HepG2 (cell line): ENCODE results near the gene C2orf15. TPM values are rescaled to one million over a fixed set of nuclear protein-coding genes. Genes with fewer than 3 reads are reported as not detected.

Experiments used
- ATAC-seq: fragments of 200-7000 bp; cut with Tn5 transposase; 3 replicates; pipeline ENCODE4 v1.9.1; 2020; ENCODE audit warnings: mild to moderate bottlenecking, moderate library complexity
- BruUV-seq: library from RNA; stranded (reverse); fragments of 400-500 nt; replicated peaks from 2 replicates; lab custom pipeline; 2021; lab: Mats Ljungman, UMichigan
- CTCF ChIA-PET: fragments of 300-600 bp; formaldehyde crosslinking; extraction: SDS; loops from one replicate; lab custom pipeline; 2021; ENCODE audit warnings: low total read pairs, inconsistent platforms, low intra/inter-chr PET ratio; lab: Yijun Ruan, JAX
- POLR2A ChIA-PET: fragments of 350-600 bp; sonication (Branson Sonifier 250); formaldehyde crosslinking; loops from one replicate; lab custom pipeline; 2020; ENCODE audit warnings: antibody characterized with exemption, inconsistent platforms; lab: Yijun Ruan, JAX
- DNase-seq: peaks from one replicate; pipeline ENCODE4 v3.0.0-alpha.2; 2015; ENCODE audit warnings: low spot score
- FAIRE-seq: peaks from 3 replicates; lab custom pipeline; 2011; peaks lifted over from hg19 to GRCh38; lab: Jason Lieb, UNC
- H2AFZ ChIP-seq: one replicate; pipeline ENCODE4 v1.6.1; 2011; ENCODE audit warnings: low read length, inconsistent platforms
- H3K27ac ChIP-seq: fragments of 300-600 bp; 3 replicates; pipeline ENCODE4 v1.8.0; 2011; ENCODE audit warnings: mixed run types, mild to moderate bottlenecking, mixed read lengths, low read length, inconsistent platforms; ENCODE audit not compliant: insufficient read depth; ENCODE audit errors: extremely low read length
- H3K27me3 ChIP-seq, 2 experiments: fragments of 200-600 bp in 1 of 2; 2 replicates in 1 of 2; 3 replicates in 1 of 2; pipeline versions ENCODE4 v1.6.0 to v1.8.0; 2011; ENCODE audit warnings: low read length in 2 of 2, mild to moderate bottlenecking in 2 of 2, moderate library complexity in 2 of 2, inconsistent platforms in 1 of 2; ENCODE audit not compliant: insufficient read depth in 2 of 2, control insufficient read depth in 1 of 2
- H3K36me3 ChIP-seq, 2 experiments: fragments of 200-600 bp in 1 of 2; replicated peaks in 1 of 2; 2 replicates in 1 of 2; 3 replicates in 1 of 2; pipeline versions ENCODE4 v1.5.1 to v1.8.0; 2011; ENCODE audit warnings: low read length in 2 of 2, inconsistent platforms in 1 of 2; ENCODE audit not compliant: insufficient read depth in 2 of 2, control insufficient read depth in 1 of 2
- H3K4me1 ChIP-seq: 2 replicates; pipeline ENCODE4 v1.5.1; 2012; ENCODE audit warnings: low read length, inconsistent platforms; ENCODE audit not compliant: insufficient read depth
- H3K4me2 ChIP-seq: 2 replicates; pipeline ENCODE4 v1.6.0; 2011; ENCODE audit warnings: low read depth, low read length, inconsistent platforms
- H3K4me3 ChIP-seq, 3 experiments: fragments of 200-600 bp in 1 of 3; sonication (generic), shearing (Covaris generic) in 1 of 3; replicated peaks in 1 of 3; 2 replicates each; pipeline ENCODE4 v1.5.1; 2011 to 2016; ENCODE audit warnings: low read length in 3 of 3, inconsistent platforms in 2 of 3, low read depth in 2 of 3, mild to moderate bottlenecking in 2 of 3, control low read depth in 1 of 3, mixed read lengths in 1 of 3; ENCODE audit not compliant: insufficient read depth in 1 of 3
- H3K79me2 ChIP-seq: one replicate; pipeline ENCODE4 v1.6.1; 2011; ENCODE audit warnings: low read length, inconsistent platforms; ENCODE audit not compliant: insufficient read depth
- H3K9ac ChIP-seq: 2 replicates; pipeline ENCODE4 v1.6.0; 2011; ENCODE audit warnings: mild to moderate bottlenecking, low read depth, low read length, inconsistent platforms; ENCODE audit not compliant: insufficient read depth
- H3K9me3 ChIP-seq: 2 replicates; pipeline ENCODE4 v1.5.1; 2012; ENCODE audit warnings: mild to moderate bottlenecking, low read length
- H4K20me1 ChIP-seq: 2 replicates; pipeline ENCODE4 v1.6.0; 2011; ENCODE audit warnings: inconsistent platforms, mild to moderate bottlenecking, low read length, moderate library complexity; ENCODE audit not compliant: insufficient read depth
- HHEX ChIP-seq: IDR thresholded peaks from 2 replicates; pipeline ENCODE4 v1.6.1; 2016; ENCODE audit warnings: control low read depth
- HIVEP1 ChIP-seq: sonication (generic); formaldehyde crosslinking; IDR thresholded peaks from 2 replicates; pipeline ENCODE4 v1.4.0; 2020; ENCODE audit warnings: mild to moderate bottlenecking, missing genetic modification reagents
- MYC ChIP-seq: sonication (generic); formaldehyde crosslinking; IDR thresholded peaks from 2 replicates; pipeline ENCODE4 v1.9.0; 2021; ENCODE audit warnings: missing genetic modification reagents, borderline replicate concordance
- POLR2G ChIP-seq: fragments of 200-400 bp; formaldehyde crosslinking; IDR thresholded peaks from 2 replicates; pipeline ENCODE4 v1.6.1; 2018; ENCODE audit warnings: mild to moderate bottlenecking, low read depth, low read length, moderate library complexity
- SRF ChIP-seq: IDR thresholded peaks from 2 replicates; pipeline ENCODE4 v1.6.1; 2011; ENCODE audit warnings: mild to moderate bottlenecking, low read depth, low read length, moderate library complexity
- SRSF9 ChIP-seq: fragments of 200-400 bp; formaldehyde crosslinking; IDR thresholded peaks from 2 replicates; pipeline ENCODE4 v1.6.1; 2018; ENCODE audit warnings: borderline replicate concordance, mild to moderate bottlenecking, low read depth, low read length; ENCODE audit not compliant: insufficient read depth, poor library complexity, severe bottlenecking
- TMF1 ChIP-seq: sonication (generic); formaldehyde crosslinking; IDR thresholded peaks from 2 replicates; pipeline ENCODE4 v1.8.1; 2022; ENCODE audit warnings: low read depth, missing genetic modification reagents
- WIZ ChIP-seq: sonication (generic); formaldehyde crosslinking; IDR thresholded peaks from 2 replicates; pipeline ENCODE4 v1.5.1; 2020; ENCODE audit warnings: mild to moderate bottlenecking, missing genetic modification reagents
- ZNF121 ChIP-seq: sonication (generic); formaldehyde crosslinking; IDR thresholded peaks from 2 replicates; pipeline ENCODE4 v1.5.0; 2020; ENCODE audit warnings: mild to moderate bottlenecking, missing genetic modification reagents
- ZNF33B ChIP-seq: sonication (generic); formaldehyde crosslinking; IDR thresholded peaks from 2 replicates; pipeline ENCODE4 v1.5.1; 2020; ENCODE audit warnings: mild to moderate bottlenecking, missing genetic modification reagents
- WGBS: methylation state at CpG from one replicate; pipeline ENCODE4 v1.1.6; 2017; ENCODE audit warnings: low lambda C conversion rate; 5-methylcytosine and 5-hydroxymethylcytosine counted together
- in situ Hi-C: cut with HindIII; loops from 2 replicates; pipeline ENCODE4 v1.10.0; 2017; ENCODE audit warnings: low pct_unique_long_range_greater_than_20kb; ENCODE audit not compliant: extremely low pct_ligation_motif_present
- intact Hi-C: fragments of 100-400 bp; cut with micrococcal nuclease; formaldehyde crosslinking; loops from one replicate; pipeline ENCODE4 v1.10.0; 2022; ENCODE audit not compliant: unreplicated experiment
- polyA plus RNA-seq, 8 experiments: library from polyadenylated mRNA; depleted of rRNA in 3 of 8; stranded (reverse) in 7 of 8; unstranded in 1 of 8; fragments of >200 nt; fragmentation: Illumina TruSeq in 4 of 8; extraction: Trizol in 4 of 8; gene quantifications; 2 replicates each; pipeline versions ENCODE4 v1.2.1 to v1.2.3, GENCODE V29; 2011 to 2016; ENCODE audit warnings: low read depth in 4 of 8, missing spikeins in 1 of 8, mixed read lengths in 1 of 8; ENCODE audit not compliant: insufficient read depth in 1 of 8
- total RNA-seq, 5 experiments: library from RNA; depleted of rRNA; stranded (reverse); fragments of >200 nt; fragmentation: Illumina TruSeq; extraction: Trizol; gene quantifications; 2 replicates each; pipeline ENCODE4 v1.2.3, GENCODE V29; 2016; ENCODE audit warnings: low read depth in 1 of 5
- TF ChIP-seq, protein P1 (sequence below): IDR thresholded peaks from 2 replicates; pipeline ENCODE4 v1.6.1; 2016
- TF ChIP-seq, protein P2 (sequence below): sonication (generic); formaldehyde crosslinking; IDR thresholded peaks from 2 replicates; pipeline ENCODE4 v1.5.1; 2020; ENCODE audit warnings: missing genetic modification reagents, mild to moderate bottlenecking, borderline replicate concordance
- TF ChIP-seq, protein P3 (sequence below): conservative IDR thresholded peaks from 2 replicates; pipeline ENCODE4 v1.6.1; 2018; ENCODE audit warnings: missing genetic modification reagents
- TF ChIP-seq, protein P4 (sequence below): sonication (generic); formaldehyde crosslinking; IDR thresholded peaks from 2 replicates; pipeline ENCODE4 v1.4.0; 2020; ENCODE audit warnings: mild to moderate bottlenecking, missing genetic modification reagents

Gene C2orf15
- total and polyA plus RNA-seq, 2 of the 13 experiments (the other 11 are each of a cell fraction or from before 2014, with no cell fraction given), result 5.5 to 8.3 TPM

DNA sequence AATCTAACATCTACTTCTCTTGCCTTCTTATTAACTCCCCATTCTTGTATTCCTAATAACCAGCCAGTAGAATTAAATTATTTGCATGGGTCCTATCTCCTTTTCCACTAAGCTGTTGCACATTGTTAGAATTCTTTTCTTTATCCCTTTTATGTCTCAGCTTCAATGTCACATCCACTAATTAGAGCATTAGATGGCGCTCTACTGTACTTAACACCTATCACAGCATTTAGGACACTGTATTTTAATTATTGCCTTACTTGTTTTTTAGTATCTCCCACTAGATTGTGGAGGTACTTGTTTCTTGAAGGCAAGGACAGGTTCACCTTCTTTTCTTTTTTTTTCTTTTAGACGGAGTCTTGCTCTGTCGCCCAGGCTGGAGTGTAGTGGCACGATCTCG, 17.1 kb downstream of the C2orf15 start:
- intact Hi-C loops, result no loop called here
- Histone ChIP-seq H3K4me2 (no peak overlapping the region), H3K4me3 (no peak overlapping the region), H3K79me2 (peaks cover 18% of the 10 kb centered on the region), H4K20me1 (no peaks in the 10 kb centered on the region), H3K4me1 (peaks cover 28% of the 10 kb centered on the region), H3K27me3 (no peaks in the 10 kb centered on the region; a peak in 1 of 5 replicates), H3K27ac (no peak overlapping the region), H3K36me3 (peaks cover 0 to 9% of the 10 kb centered on the region in 2 experiments; a peak in 4 of 5 replicates), H3K9me3 (no peaks in the 10 kb centered on the region), H3K9ac (no peak overlapping the region), H2AFZ (no peak overlapping the region)
- DNase-seq, result no peak
- ChIA-PET CTCF (no interaction called here), POLR2A (no interaction called here)
- 97% methylated on average over 5 of the region's 5 CpGs for WGBS
- FAIRE-seq, result no peak
- BruUV-seq, result no TSS peak
- in situ Hi-C loops, result no loop called here
- no peak for ATAC-seq
- TF ChIP-seq POLR2G (no peak), ZNF121 (CRISPR knock-in tag) (no peak), HHEX (CRISPR knock-in tag) (no peak), WIZ (CRISPR knock-in tag) (no peak), SRF (no peak), SRSF9 (no peak), HIVEP1 (CRISPR knock-in tag) (no peak), MYC (CRISPR knock-in tag) (no peak), TMF1 (no peak), ZNF33B (CRISPR knock-in tag) (no peak)
- TF ChIP-seq, protein P1, sequence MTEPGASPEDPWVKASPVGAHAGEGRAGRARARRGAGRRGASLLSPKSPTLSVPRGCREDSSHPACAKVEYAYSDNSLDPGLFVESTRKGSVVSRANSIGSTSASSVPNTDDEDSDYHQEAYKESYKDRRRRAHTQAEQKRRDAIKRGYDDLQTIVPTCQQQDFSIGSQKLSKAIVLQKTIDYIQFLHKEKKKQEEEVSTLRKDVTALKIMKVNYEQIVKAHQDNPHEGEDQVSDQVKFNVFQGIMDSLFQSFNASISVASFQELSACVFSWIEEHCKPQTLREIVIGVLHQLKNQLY (CRISPR knock-in tag), result no peak
- TF ChIP-seq, protein P2, sequence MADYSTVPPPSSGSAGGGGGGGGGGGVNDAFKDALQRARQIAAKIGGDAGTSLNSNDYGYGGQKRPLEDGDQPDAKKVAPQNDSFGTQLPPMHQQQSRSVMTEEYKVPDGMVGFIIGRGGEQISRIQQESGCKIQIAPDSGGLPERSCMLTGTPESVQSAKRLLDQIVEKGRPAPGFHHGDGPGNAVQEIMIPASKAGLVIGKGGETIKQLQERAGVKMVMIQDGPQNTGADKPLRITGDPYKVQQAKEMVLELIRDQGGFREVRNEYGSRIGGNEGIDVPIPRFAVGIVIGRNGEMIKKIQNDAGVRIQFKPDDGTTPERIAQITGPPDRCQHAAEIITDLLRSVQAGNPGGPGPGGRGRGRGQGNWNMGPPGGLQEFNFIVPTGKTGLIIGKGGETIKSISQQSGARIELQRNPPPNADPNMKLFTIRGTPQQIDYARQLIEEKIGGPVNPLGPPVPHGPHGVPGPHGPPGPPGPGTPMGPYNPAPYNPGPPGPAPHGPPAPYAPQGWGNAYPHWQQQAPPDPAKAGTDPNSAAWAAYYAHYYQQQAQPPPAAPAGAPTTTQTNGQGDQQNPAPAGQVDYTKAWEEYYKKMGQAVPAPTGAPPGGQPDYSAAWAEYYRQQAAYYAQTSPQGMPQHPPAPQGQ (CRISPR knock-in tag), result no peak
- TF ChIP-seq, protein P3, sequence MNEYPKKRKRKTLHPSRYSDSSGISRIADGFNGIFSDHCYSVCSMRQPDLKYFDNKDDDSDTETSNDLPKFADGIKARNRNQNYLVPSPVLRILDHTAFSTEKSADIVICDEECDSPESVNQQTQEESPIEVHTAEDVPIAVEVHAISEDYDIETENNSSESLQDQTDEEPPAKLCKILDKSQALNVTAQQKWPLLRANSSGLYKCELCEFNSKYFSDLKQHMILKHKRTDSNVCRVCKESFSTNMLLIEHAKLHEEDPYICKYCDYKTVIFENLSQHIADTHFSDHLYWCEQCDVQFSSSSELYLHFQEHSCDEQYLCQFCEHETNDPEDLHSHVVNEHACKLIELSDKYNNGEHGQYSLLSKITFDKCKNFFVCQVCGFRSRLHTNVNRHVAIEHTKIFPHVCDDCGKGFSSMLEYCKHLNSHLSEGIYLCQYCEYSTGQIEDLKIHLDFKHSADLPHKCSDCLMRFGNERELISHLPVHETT (CRISPR knock-in tag), result no peak
- TF ChIP-seq, protein P4, sequence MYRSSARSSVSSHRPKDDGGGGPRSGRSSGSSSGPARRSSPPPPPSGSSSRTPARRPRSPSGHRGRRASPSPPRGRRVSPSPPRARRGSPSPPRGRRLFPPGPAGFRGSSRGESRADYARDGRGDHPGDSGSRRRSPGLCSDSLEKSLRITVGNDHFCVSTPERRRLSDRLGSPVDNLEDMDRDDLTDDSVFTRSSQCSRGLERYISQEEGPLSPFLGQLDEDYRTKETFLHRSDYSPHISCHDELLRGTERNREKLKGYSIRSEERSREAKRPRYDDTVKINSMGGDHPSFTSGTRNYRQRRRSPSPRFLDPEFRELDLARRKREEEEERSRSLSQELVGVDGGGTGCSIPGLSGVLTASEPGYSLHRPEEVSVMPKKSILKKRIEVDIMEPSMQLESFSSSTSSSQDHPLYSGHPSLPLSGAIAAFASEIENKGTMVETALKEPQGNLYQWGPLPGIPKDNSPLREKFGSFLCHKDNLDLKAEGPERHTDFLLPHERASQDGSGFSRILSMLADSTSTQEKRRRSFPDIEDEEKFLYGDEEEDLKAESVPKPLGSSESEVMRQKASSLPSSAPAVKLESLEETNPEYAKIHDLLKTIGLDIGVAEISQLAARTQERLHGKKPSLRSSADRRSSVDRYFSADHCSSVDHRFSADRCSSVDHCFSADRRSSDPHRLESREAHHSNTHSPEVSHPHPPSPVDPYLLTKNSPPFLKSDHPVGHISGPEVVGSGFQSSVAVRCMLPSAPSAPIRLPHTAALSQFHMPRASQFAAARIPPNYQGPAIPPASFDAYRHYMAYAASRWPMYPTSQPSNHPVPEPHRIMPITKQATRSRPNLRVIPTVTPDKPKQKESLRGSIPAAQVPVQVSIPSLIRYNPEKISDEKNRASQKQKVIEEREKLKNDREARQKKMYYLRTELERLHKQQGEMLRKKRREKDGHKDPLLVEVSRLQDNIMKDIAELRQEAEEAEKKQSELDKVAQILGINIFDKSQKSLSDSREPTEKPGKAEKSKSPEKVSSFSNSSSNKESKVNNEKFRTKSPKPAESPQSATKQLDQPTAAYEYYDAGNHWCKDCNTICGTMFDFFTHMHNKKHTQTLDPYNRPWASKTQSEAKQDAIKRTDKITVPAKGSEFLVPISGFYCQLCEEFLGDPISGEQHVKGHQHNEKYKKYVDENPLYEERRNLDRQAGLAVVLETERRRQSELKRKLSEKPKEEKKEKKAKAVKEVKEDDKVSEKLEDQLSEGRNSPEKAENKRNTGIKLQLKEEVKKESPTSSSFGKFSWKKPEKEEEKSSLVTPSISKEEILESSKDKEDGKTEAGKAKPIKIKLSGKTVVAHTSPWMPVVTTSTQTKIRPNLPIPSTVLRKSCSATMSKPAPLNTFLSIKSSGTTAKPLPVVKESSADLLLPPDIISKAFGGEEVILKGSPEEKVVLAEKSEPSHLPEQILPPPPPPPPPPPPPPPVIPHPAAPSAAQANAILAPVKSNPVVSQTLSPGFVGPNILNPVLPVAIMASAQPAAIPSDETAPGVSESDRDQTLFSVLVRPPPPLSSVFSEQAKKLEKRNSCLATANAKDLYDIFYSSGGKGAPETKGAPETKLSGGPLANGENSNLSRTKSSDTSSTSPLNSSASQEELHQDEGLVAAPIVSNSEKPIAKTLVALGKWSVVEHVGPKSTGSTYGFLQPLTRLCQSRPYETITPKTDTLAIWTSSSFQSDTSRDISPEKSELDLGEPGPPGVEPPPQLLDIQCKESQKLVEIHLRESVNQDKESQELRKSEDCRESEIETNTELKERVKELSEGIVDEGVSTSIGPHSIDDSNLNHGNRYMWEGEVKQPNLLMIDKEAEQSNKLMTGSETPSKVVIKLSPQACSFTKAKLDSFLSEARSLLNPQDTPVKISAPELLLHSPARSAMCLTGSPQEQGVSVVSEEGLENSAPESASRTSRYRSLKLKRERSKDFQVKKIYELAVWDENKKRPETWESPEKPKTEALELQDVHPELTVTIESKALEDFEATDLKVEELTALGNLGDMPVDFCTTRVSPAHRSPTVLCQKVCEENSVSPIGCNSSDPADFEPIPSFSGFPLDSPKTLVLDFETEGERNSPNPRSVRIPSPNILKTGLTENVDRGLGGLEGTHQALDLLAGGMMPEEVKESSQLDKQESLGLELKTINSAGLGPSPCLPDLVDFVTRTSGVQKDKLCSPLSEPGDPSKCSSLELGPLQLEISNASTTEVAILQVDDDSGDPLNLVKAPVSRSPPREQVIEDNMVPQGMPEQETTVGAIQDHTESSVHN (CRISPR knock-in tag), result no peak
